Aorta (tissue), 5 donors: ENCODE data around the gene DYNC1H1. TPM values are rescaled to one million over a fixed set of nuclear protein-coding genes. Genes with fewer than 3 reads are reported as not detected.
"Not testable (repeated sequence)": the region's sequence is repeated elsewhere in the genome, so short reads cannot be mapped to it uniquely, and the experiment has no call there.

Experiments used
- ATAC-seq: fragments of 200-7000 bp; cut with Tn5 transposase; one replicate; pipeline ENCODE4 v1.9.1; 2022; ENCODE audit warnings: moderate library complexity; ENCODE audit not compliant: low FRiP score
- DNase-seq, 2 donors: peaks; one replicate each; pipeline ENCODE4 v3.0.0-alpha.2; 2020
- H3K27ac ChIP-seq, 2 donors: one replicate each; pipeline ENCODE4 v1.5.1; 2013; ENCODE audit warnings: low read length in 2 of 2, mild to moderate bottlenecking in 2 of 2, moderate library complexity in 2 of 2, control low read depth in 1 of 2, inconsistent platforms in 1 of 2, low read depth in 1 of 2
- H3K27me3 ChIP-seq, 2 donors: one replicate each; pipeline ENCODE4 v1.6.1; 2013; ENCODE audit warnings: control low read depth in 1 of 2, low read length in 1 of 2, mild to moderate bottlenecking in 1 of 2, moderate library complexity in 1 of 2; ENCODE audit not compliant: insufficient read depth in 2 of 2, control insufficient read depth in 1 of 2
- H3K36me3 ChIP-seq, 2 donors: one replicate each; pipeline ENCODE4 v1.6.1; 2013; ENCODE audit warnings: control low read depth in 1 of 2, low read length in 1 of 2, mild to moderate bottlenecking in 1 of 2; ENCODE audit not compliant: insufficient read depth in 2 of 2, control insufficient read depth in 1 of 2
- H3K4me1 ChIP-seq, 2 donors: one replicate each; pipeline ENCODE4 v1.6.1; 2013; ENCODE audit warnings: low read length in 2 of 2, control low read depth in 1 of 2, mild to moderate bottlenecking in 1 of 2, moderate library complexity in 1 of 2; ENCODE audit not compliant: insufficient read depth in 2 of 2, control insufficient read depth in 1 of 2
- H3K4me3 ChIP-seq, 2 donors: one replicate each; pipeline ENCODE4 v1.5.1; 2013; ENCODE audit warnings: low read length in 2 of 2, control low read depth in 1 of 2, mild to moderate bottlenecking in 1 of 2
- H3K9me3 ChIP-seq: one replicate; pipeline ENCODE4 v1.6.1; 2013; ENCODE audit warnings: mild to moderate bottlenecking, low read length; ENCODE audit not compliant: control insufficient read depth
- WGBS, 2 donors: extraction: QIAGEN DNeasy Blood & Tissue Kit; methylation state at CpG; one replicate each; pipeline ENCODE4 v1.1.7; 2013; 5-methylcytosine and 5-hydroxymethylcytosine counted together
- intact Hi-C, 2 donors: fragments of 100-400 bp; cut with DNase I; formaldehyde crosslinking; loops; one replicate each; pipeline versions ENCODE4 v1.14.2 to v1.15.0; 2022
- polyA plus RNA-seq, 2 donors: library from polyadenylated mRNA; stranded (reverse); fragments of 200-250 nt; gene quantifications; one replicate each; pipeline ENCODE4 v1.2.3, GENCODE V29; 2013
- total RNA-seq, 2 donors: library from RNA; stranded (reverse); fragmentation: NEBNext Ultra II Directional; extraction: Animal tissue kit (Norgen Biotek cat#: 25700); gene quantifications; one replicate each; pipeline ENCODE4 v1.2.1, GENCODE V29; 2021
- donor health status: healthy with polysubstance abuse.
- donor health status: Bipolar disorder and iron deficiency.
- donor health status: DM: no; HTN: no; CAD: no.
- donor health status: DM: no; HTN: no; CAD: no.
- donor health status: DM: yes; HTN: yes; CAD: no.

DYNC1H1 gene
- total and polyA plus RNA-seq, 4 donors, result 26.5 to 481 (median 301) TPM

DNA sequence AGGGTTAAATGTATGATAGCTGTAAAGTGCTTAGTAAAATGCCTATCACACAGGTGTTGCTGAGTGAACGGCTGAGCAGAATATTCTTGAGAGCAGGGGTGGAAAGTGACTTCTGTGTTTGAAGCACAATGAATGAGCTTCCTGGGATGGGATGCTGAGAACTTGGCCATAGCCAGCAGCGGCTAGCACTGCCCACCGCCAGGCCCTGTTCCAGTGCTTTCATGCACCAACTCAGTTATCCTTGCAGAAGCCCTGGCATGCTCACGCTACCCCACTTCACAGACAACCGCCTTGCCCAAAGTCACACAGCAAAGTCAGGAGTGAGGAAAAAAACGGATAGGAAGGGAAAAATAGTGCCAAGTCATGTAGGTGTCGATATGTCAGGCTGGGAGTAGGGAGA, 10.9 kb downstream of the DYNC1H1 start:
- Histone ChIP-seq H3K27me3 (no peaks in the 10 kb centered on the region), H3K27ac (no peak overlapping the region), H3K4me1 (peaks cover 0 to 3% of the 10 kb centered on the region in 2 donors)

GRCh38 chr14:101977311-101978071, 13.1 kb downstream of the DYNC1H1 start:
- no peak overlapping the region for H3K4me3 ChIP-seq
- H3K4me1 ChIP-seq, result peaks cover 0 to 5% of the 10 kb centered on the region in 2 donors
- ATAC-seq, result no peak
- WGBS, 2 donors, result 66 to 70% methylated on average over 6 of the region's 6 CpGs
- H3K27me3 ChIP-seq, result no peaks in the 10 kb centered on the region
- H3K9me3 ChIP-seq, result no peaks in the 10 kb centered on the region
- peaks cover 0 to 4% of the 10 kb centered on the region in 2 donors for H3K36me3 ChIP-seq
- H3K27ac ChIP-seq, result no peak overlapping the region
- no peak for DNase-seq
- intact Hi-C loops, result no loop called here

More for the DNA sequence above, 10.9 kb downstream of the DYNC1H1 start:
- Histone ChIP-seq H3K4me3 (no peak overlapping the region), H3K9me3 (no peaks in the 10 kb centered on the region), H3K36me3 (peaks cover 0 to 1% of the 10 kb centered on the region in 2 donors)
- 81% methylated on average over 7 of the region's 7 CpGs for WGBS, 2 donors
- ATAC-seq (no peak), DNase-seq (no peak)
- intact Hi-C loops, result no loop called here

DNA sequence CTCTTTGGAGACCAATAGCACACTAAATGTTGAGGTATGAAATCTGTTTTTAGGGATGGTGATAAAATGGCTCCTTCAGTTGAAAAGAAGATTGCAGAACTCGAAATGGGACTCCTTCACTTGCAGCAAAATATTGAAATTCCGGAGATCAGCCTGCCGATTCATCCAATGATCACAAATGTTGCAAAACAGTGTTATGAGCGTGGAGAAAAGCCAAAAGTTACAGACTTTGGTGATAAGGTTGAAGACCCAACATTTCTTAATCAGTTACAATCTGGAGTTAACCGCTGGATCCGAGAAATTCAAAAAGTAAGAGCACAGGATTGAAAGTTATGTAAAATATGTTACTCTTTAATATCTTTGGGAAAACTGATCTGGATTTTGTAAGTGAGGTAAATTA, 15.3 kb downstream of the DYNC1H1 start:
- Histone ChIP-seq H3K9me3 (no peaks in the 10 kb centered on the region), H3K4me1 (peaks cover 0 to 2% of the 10 kb centered on the region in 2 donors), H3K4me3 (no peak overlapping the region), H3K36me3 (peaks cover 0 to 7% of the 10 kb centered on the region in 2 donors), H3K27me3 (no peaks in the 10 kb centered on the region), H3K27ac (peak overlapping the region in 1 of 2 donors; percentile 77)
- WGBS, 2 donors, result 63 to 72% methylated on average over 6 of the region's 6 CpGs
- intact Hi-C loops, result loop anchor here in 1 of 2 donors (2.0 kb wide), 1 partner anchor 15 kb away; the partner anchor contains the start of gene DYNC1H1
- no peak for ATAC-seq
- DNase-seq, result no peak

- no peak for DNase-seq
- Histone ChIP-seq H3K27ac (peak overlapping the region; percentile 77 to 86), H3K9me3 (no peaks in the 10 kb centered on the region), H3K4me3 (no peak overlapping the region), H3K27me3 (no peaks in the 10 kb centered on the region), H3K36me3 (peaks cover 0 to 6% of the 10 kb centered on the region in 2 donors), H3K4me1 (peaks cover 0 to 2% of the 10 kb centered on the region in 2 donors)
- WGBS, 2 donors, result 73 to 77% methylated on average over 10 of the region's 10 CpGs
- no peak for ATAC-seq
- intact Hi-C loops, result loop anchor here in 1 of 2 donors (2.0 kb wide), 1 partner anchor 15 kb away; the partner anchor contains the start of gene DYNC1H1
Observed at GRCh38 chr14:101980251-101980650, 15.9 kb downstream of the DYNC1H1 start.

GRCh38 chr14:101980700-101981099, 16.3 kb downstream of the DYNC1H1 start:
- DNase-seq, result peak in 1 of 2 donors; percentile 70
- ATAC-seq, result peak; percentile 74

DNA sequence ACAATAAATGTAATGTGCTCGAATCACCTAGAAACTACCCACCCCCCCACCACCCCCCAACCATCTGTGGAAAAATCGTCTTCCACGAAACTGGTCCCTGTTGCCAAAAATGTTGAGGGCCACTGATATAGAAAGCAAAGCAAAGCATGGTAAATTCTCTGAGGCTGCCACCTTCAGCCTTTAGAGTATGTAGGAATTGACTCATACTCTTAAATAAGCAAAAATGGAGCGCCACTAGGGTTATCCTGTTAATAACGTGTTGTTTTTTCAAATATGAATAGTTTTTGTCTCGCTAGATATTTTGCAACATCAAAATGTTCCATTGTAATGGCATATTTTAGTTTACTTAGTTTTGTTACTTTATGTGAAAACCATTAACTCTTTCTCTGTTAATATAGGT, 18.2 kb downstream of the DYNC1H1 start:
- H3K4me3 ChIP-seq, result no peak overlapping the region
- ATAC-seq (no peak), DNase-seq (no peak)
- intact Hi-C loops, result no loop called here
- no peaks in the 10 kb centered on the region for H3K27me3 ChIP-seq
- no peaks in the 10 kb centered on the region for H3K9me3 ChIP-seq
- H3K27ac ChIP-seq, result no peak overlapping the region
- 78 to 79% methylated on average over 6 of the region's 6 CpGs for WGBS, 2 donors
- peaks cover 4 to 17% of the 10 kb centered on the region in 2 donors for H3K36me3 ChIP-seq
- peaks cover 0 to 2% of the 10 kb centered on the region in 2 donors for H3K4me1 ChIP-seq

More at GRCh38 chr14:101980700-101981099, 16.3 kb downstream of the DYNC1H1 start:
- no peaks in the 10 kb centered on the region for H3K27me3 ChIP-seq
- H3K4me3 ChIP-seq, result no peak overlapping the region
- peaks cover 0 to 6% of the 10 kb centered on the region in 2 donors for H3K36me3 ChIP-seq
- peaks cover 0 to 2% of the 10 kb centered on the region in 2 donors for H3K4me1 ChIP-seq
- 2% methylated on average over 2 of the region's 2 CpGs for WGBS, 2 donors
- H3K27ac ChIP-seq, result no peak overlapping the region
- intact Hi-C loops, result loop anchor here in 1 of 2 donors (2.0 kb wide), 1 partner anchor 16 kb away; the partner anchor contains the start of gene DYNC1H1
- no peaks in the 10 kb centered on the region for H3K9me3 ChIP-seq

GRCh38 chr14:101984831-101985230, 20.5 kb downstream of the DYNC1H1 start:
- H3K27me3 ChIP-seq, H3K4me3 ChIP-seq, ATAC-seq, intact Hi-C loops, H3K27ac ChIP-seq, DNase-seq, H3K4me1 ChIP-seq, H3K9me3 ChIP-seq: not testable (repeated sequence)
- 83 to 91% methylated on average over 11 to 12 of the region's 12 CpGs for WGBS, 2 donors
- peaks cover 9 to 28% of the 10 kb centered on the region in 2 donors for H3K36me3 ChIP-seq

GRCh38 chr14:101985957-101986356, 21.6 kb downstream of the DYNC1H1 start:
- H3K4me1 ChIP-seq, result peaks cover 0 to 2% of the 10 kb centered on the region in 2 donors
- no peak overlapping the region for H3K4me3 ChIP-seq
- WGBS, 2 donors, result 90 to 93% methylated on average over 16 of the region's 16 CpGs
- DNase-seq (no peak), ATAC-seq (no peak)
- H3K27ac ChIP-seq, result no peak overlapping the region
- H3K9me3 ChIP-seq, result no peaks in the 10 kb centered on the region
- peaks cover 9 to 32% of the 10 kb centered on the region in 2 donors for H3K36me3 ChIP-seq
- no peaks in the 10 kb centered on the region for H3K27me3 ChIP-seq
- intact Hi-C loops, result no loop called here

DNA sequence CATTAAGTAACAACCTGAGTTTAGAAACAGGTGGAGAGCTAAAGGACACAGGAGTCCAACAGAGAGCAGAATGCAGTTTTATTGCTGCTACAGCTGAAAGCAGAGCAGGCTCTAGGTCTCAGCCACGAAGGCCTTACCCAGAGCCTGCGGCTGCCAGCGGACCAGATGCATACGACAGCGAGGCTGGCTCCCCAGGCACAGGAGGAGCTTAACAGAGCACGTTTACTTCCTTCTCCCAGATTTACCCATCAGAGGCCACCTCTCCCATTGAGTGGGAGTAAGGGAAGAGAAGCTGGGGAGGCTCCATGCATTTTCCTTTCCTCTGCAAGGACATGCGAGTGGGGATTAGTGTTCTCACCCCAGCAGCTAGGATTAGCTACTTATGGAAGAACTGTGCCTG, 22.6 kb downstream of the DYNC1H1 start:
- Histone ChIP-seq H3K9me3 (no peaks in the 10 kb centered on the region), H3K4me1 (no peaks in the 10 kb centered on the region), H3K36me3 (peaks cover 9 to 32% of the 10 kb centered on the region in 2 donors), H3K4me3 (no peak overlapping the region), H3K27ac (no peak overlapping the region), H3K27me3 (no peaks in the 10 kb centered on the region)
- intact Hi-C loops, result no loop called here
- DNase-seq, result no peak
- no peak for ATAC-seq
- 82 to 85% methylated on average over 7 of the region's 7 CpGs for WGBS, 2 donors
